ENCODE data around the gene RNF41.
"Not testable (repeated sequence)": the region's sequence is repeated elsewhere in the genome, so short reads cannot be mapped to it uniquely, and the experiment has no call there.

The RNF41 gene

GRCh38 chr12:56208006-56208405 lies 13.7 kb downstream of the RNF41 start:
- no peak for DNase-seq (ENCODE audit: low read depth)

- no peak for DNase-seq (ENCODE audit: low read depth)
Observed at GRCh38 chr12:56206452-56207166, 15.1 kb downstream of the RNF41 start.

- no peak for DNase-seq (ENCODE audit: low read depth)
Observed at GRCh38 chr12:56205445-56205844, 16.3 kb downstream of the RNF41 start.

- DNase-seq (ENCODE audit: low read depth), result no peak
Observed at GRCh38 chr12:56204275-56204674, 17.4 kb downstream of the RNF41 start.

GRCh38 chr12:56202838-56203237 lies 18.9 kb downstream of the RNF41 start:
- no peak for DNase-seq (ENCODE audit: low read depth)

GRCh38 chr12:56202366-56202765 lies 19.4 kb downstream of the RNF41 start:
- DNase-seq (ENCODE audit: low read depth), result no peak

- no peak for DNase-seq (ENCODE audit: low read depth)
Observed at GRCh38 chr12:56198836-56199235, 22.9 kb downstream of the RNF41 start.

GRCh38 chr12:56197921-56198635 lies 23.6 kb downstream of the RNF41 start:
- DNase-seq (ENCODE audit: low read depth), result no peak

- DNase-seq (ENCODE audit: low read depth), result not testable (repeated sequence)
Observed at GRCh38 chr12:56196818-56197550, 24.7 kb downstream of the RNF41 start.

GRCh38 chr12:56193025-56193578 lies 28.6 kb downstream of the RNF41 start:
- DNase-seq (ENCODE audit: low read depth), result peak; percentile 46

GRCh38 chr12:56192582-56192981 lies 29.1 kb downstream of the RNF41 start:
- DNase-seq (ENCODE audit: low read depth), result no peak

GRCh38 chr12:56190695-56191155 lies 31.0 kb downstream of the RNF41 start:
- no peak for DNase-seq (ENCODE audit: low read depth)

- DNase-seq (ENCODE audit: low read depth), result peak; percentile 69
Observed at GRCh38 chr12:56189918-56190694, 31.6 kb downstream of the RNF41 start.

GRCh38 chr12:56189099-56189917 lies 32.4 kb downstream of the RNF41 start, which contains the start of gene SMARCC2:
Gene SMARCC2 (minus strand): TSS chr12:56189483. CDS start chr12:56189461, 22 bp downstream.
- DNase-seq (ENCODE audit: low read depth), result peak; percentile 81

GRCh38 chr12:56188778-56189098 lies 33.0 kb downstream of the RNF41 start:
- no peak for DNase-seq (ENCODE audit: low read depth)

GRCh38 chr12:56188131-56188777 lies 33.5 kb downstream of the RNF41 start:
- DNase-seq (ENCODE audit: low read depth), result no peak

- DNase-seq (ENCODE audit: low read depth), result no peak
Observed at GRCh38 chr12:56186957-56187356, 34.8 kb downstream of the RNF41 start.

GRCh38 chr12:56178347-56178746 lies 43.4 kb downstream of the RNF41 start:
- no peak for DNase-seq (ENCODE audit: low read depth)

GRCh38 chr12:56172839-56173238 lies 48.9 kb downstream of the RNF41 start:
- no peak for DNase-seq (ENCODE audit: low read depth)

GRCh38 chr12:56169229-56169759 lies 52.4 kb downstream of the RNF41 start:
- DNase-seq (ENCODE audit: low read depth), result no peak
